Vagina (tissue), 2 donors: Measurements from ENCODE around the gene PTP4A2.

Experiments
- CTCF ChIP-seq, 3 experiments: fragments of 450-650 bp in 2 of 3; fragments of 200-600 bp in 1 of 3; sonication (generic) in 1 of 3; IDR thresholded peaks; one replicate each; pipeline ENCODE4 v1.5.1; 2017 to 2019; ENCODE audit warnings: antibody characterized with exemption in 3 of 3, mild to moderate bottlenecking in 2 of 3, moderate library complexity in 2 of 3
- POLR2A ChIP-seq, 2 donors: fragments of 450-650 bp; IDR thresholded peaks; one replicate each; pipeline ENCODE4 v1.6.1; 2017; ENCODE audit warnings: antibody characterized with exemption in 2 of 2, mild to moderate bottlenecking in 2 of 2, moderate library complexity in 2 of 2
- POLR2AphosphoS5 ChIP-seq, 2 donors: sonication (generic); formaldehyde crosslinking; IDR thresholded peaks; one replicate each; pipeline ENCODE4 v1.9.0; 2017; ENCODE audit warnings: antibody characterized with exemption in 2 of 2, mild to moderate bottlenecking in 2 of 2, low read depth in 1 of 2; ENCODE audit not compliant: insufficient read depth in 1 of 2

- no peak for TF ChIP-seq CTCF (IDR thresholded peaks at IDR 0.05)
- TF ChIP-seq POLR2A (IDR thresholded peaks at IDR 0.05): no peak
- no peak for TF ChIP-seq POLR2AphosphoS5 (IDR thresholded peaks at IDR 0.05; ENCODE audit: insufficient read depth in 1 of 2, low read depth in 1 of 2)
Measured at GRCh38 chr1:31987135-31987619, 49.0 kb upstream of the PTP4A2 start.
